SU-DHL-6 (cell line): Measurements from ENCODE around the gene PCDHGB4.

ENCODE experiments used
- H2AFZ ChIP-seq: fragments of 200-600 bp; sonication (generic); 2 replicates; pipeline ENCODE4 v1.6.1; 2014; ENCODE audit warnings: low read depth, mild to moderate bottlenecking, moderate library complexity, mixed read lengths, antibody characterized with exemption, low read length; ENCODE audit not compliant: severe bottlenecking
- H3F3A ChIP-seq: fragments of 200-600 bp; shearing (Covaris generic); 2 replicates; pipeline ENCODE4 v1.6.0; 2016; ENCODE audit warnings: antibody characterized with exemption, mild to moderate bottlenecking; ENCODE audit not compliant: insufficient read depth
- H3K27ac ChIP-seq: fragments of 200-600 bp; sonication (generic); 2 replicates; pipeline ENCODE4 v1.5.1; 2016; ENCODE audit warnings: low read depth, mild to moderate bottlenecking, low read length, moderate library complexity, mixed read lengths
- H3K27me3 ChIP-seq: fragments of 200-600 bp; sonication (generic), shearing (Covaris generic); 2 replicates; pipeline ENCODE4 v1.6.0; 2014; ENCODE audit warnings: mild to moderate bottlenecking, low read length
- H3K36me3 ChIP-seq: fragments of 200-600 bp; sonication (generic); 2 replicates; pipeline ENCODE4 v1.6.1; 2014; ENCODE audit warnings: mild to moderate bottlenecking, low read length, mixed read lengths
- H3K4me2 ChIP-seq: fragments of 300-600, 200-600 bp; shearing (Covaris generic), sonication (generic); 2 replicates; pipeline ENCODE4 v1.6.0; 2014; ENCODE audit warnings: low read length, low read depth, mild to moderate bottlenecking; ENCODE audit not compliant: poor library complexity, severe bottlenecking
- H3K4me3 ChIP-seq: fragments of 200-600 bp; sonication (generic); 2 replicates; pipeline ENCODE4 v1.5.1; 2014; ENCODE audit warnings: antibody characterized with exemption, low read length, mild to moderate bottlenecking, mixed read lengths; ENCODE audit not compliant: insufficient read depth, poor library complexity, severe bottlenecking
- H3K79me2 ChIP-seq: fragments of 200-600 bp; sonication (generic); 2 replicates; pipeline ENCODE4 v1.6.1; 2014; ENCODE audit warnings: mild to moderate bottlenecking, low read length, moderate library complexity; ENCODE audit not compliant: insufficient read depth
- H3K9ac ChIP-seq: fragments of 200-600 bp; sonication (generic); 2 replicates; pipeline ENCODE4 v1.7.0; 2014; ENCODE audit warnings: mild to moderate bottlenecking, low read length
- H3K9me2 ChIP-seq: fragments of 200-600 bp; sonication (generic); replicated peaks from 2 replicates; pipeline ENCODE4 v1.6.1; 2014; ENCODE audit warnings: low read length; ENCODE audit not compliant: insufficient read depth
- H3K9me3 ChIP-seq: fragments of 200-600 bp; sonication (generic); 2 replicates; pipeline ENCODE4 v1.6.1; 2014; ENCODE audit warnings: low read length, mixed read lengths; ENCODE audit not compliant: insufficient read depth
- H4K20me1 ChIP-seq: fragments of 200-600 bp; sonication (generic); 2 replicates; pipeline ENCODE4 v1.6.1; 2014; ENCODE audit warnings: low read depth, mild to moderate bottlenecking, antibody characterized with exemption, low read length, moderate library complexity, mixed read lengths
- CTCF ChIP-seq: fragments of 200-600 bp; sonication (generic); IDR thresholded peaks from one replicate; pipeline ENCODE4 v1.5.1; 2017; ENCODE audit warnings: antibody characterized with exemption, mild to moderate bottlenecking, low read length, moderate library complexity; ENCODE audit not compliant: insufficient read depth, poor library complexity, severe bottlenecking
- EZH2phosphoT487 ChIP-seq: fragments of 200-600 bp; sonication (generic), shearing (Covaris generic); conservative IDR thresholded peaks from 2 replicates; pipeline ENCODE4 v1.6.1; 2018; ENCODE audit warnings: mild to moderate bottlenecking, antibody characterized with exemption, low read length, moderate library complexity, mixed read lengths

Gene PCDHGB4

GRCh38 chr5:141388661-141389060 is 1.2 kb downstream of the PCDHGB4 start:
- H3K79me2 ChIP-seq: no peaks in the 10 kb centered on the region
- H4K20me1 ChIP-seq: no peaks in the 10 kb centered on the region
- no peaks in the 10 kb centered on the region; the same call in 1 of the 2 replicates for H3F3A ChIP-seq
- H3K4me2 ChIP-seq: no peak overlapping the region
- no peak overlapping the region for H2AFZ ChIP-seq
- no peak overlapping the region for H3K27ac ChIP-seq
- 0 out of 2 replicates have a peak, but pooled peaks cover 3% of the 10 kb centered on the region for H3K36me3 ChIP-seq
- TF ChIP-seq EZH2phosphoT487: no peak
- no peak for TF ChIP-seq CTCF
- no peaks in the 10 kb centered on the region for H3K9me2 ChIP-seq
- H3K9ac ChIP-seq: no peak overlapping the region
- no peaks in the 10 kb centered on the region for H3K27me3 ChIP-seq
- no peak overlapping the region for H3K4me3 ChIP-seq
- peaks cover 18% of the 10 kb centered on the region; the same call in 1 of the 2 replicates for H3K9me3 ChIP-seq

- Histone ChIP-seq H3K9me3 (peaks cover 15% of the 10 kb centered on the region; the same call in 1 of the 2 replicates), H3K4me3 (no peak overlapping the region)
Measured at GRCh38 chr5:141389153-141390042, 1.9 kb downstream of the PCDHGB4 start.

GRCh38 chr5:141392429-141393198 is 5.1 kb downstream of the PCDHGB4 start, which contains the start of gene PCDHGA8:
Gene PCDHGA8, plus strand, starts transcription at chr5:141392633. Its CDS starts 181 bp downstream, at chr5:141392814.
- H4K20me1 ChIP-seq: no peaks in the 10 kb centered on the region
- H3K4me3 ChIP-seq: no peak within 1 kb of the TSS
- H3K9me3 ChIP-seq: no peaks in the 10 kb centered on the region; the same call in 1 of the 2 replicates
- no peaks in the 10 kb centered on the region for H3K9me2 ChIP-seq
- no peak within 1 kb of the TSS for H3K9ac ChIP-seq
- no peak within 1 kb of the TSS for H2AFZ ChIP-seq
- no peaks in the 10 kb centered on the region; the same call in none of the 2 replicates for H3F3A ChIP-seq
- TF ChIP-seq EZH2phosphoT487 (no peak), CTCF (peak; percentile 20)
- no peak within 1 kb of the TSS for H3K27ac ChIP-seq
- no peaks in the 10 kb centered on the region for H3K27me3 ChIP-seq
- no peaks in the 10 kb centered on the region for H3K79me2 ChIP-seq
- no peaks in the 10 kb centered on the region for H3K36me3 ChIP-seq
- peak within 1 kb of the TSS; percentile 14 for H3K4me2 ChIP-seq

More at GRCh38 chr5:141389153-141390042, 1.9 kb downstream of the PCDHGB4 start:
- Histone ChIP-seq H3K36me3 (0 out of 2 replicates have a peak, but pooled peaks cover 3% of the 10 kb centered on the region), H4K20me1 (no peaks in the 10 kb centered on the region), H3K79me2 (no peaks in the 10 kb centered on the region), H2AFZ (no peak overlapping the region), H3K9ac (no peak overlapping the region), H3K27me3 (no peaks in the 10 kb centered on the region), H3F3A (no peaks in the 10 kb centered on the region; the same call in 1 of the 2 replicates), H3K4me2 (no peak overlapping the region), H3K9me2 (no peaks in the 10 kb centered on the region), H3K27ac (no peak overlapping the region)
- TF ChIP-seq EZH2phosphoT487: no peak
- no peak for TF ChIP-seq CTCF
